K562 (cell line): ENCODE data around the gene TLR6. TPM values are rescaled to one million over a fixed set of nuclear protein-coding genes. Genes with fewer than 3 reads are reported as not detected.

Experiments
- ATAC-seq: fragments of 200-7000 bp; cut with Tn5 transposase; 3 replicates; pipeline ENCODE4 v1.9.1; 2020; ENCODE audit warnings: moderate library complexity
- BruUV-seq: library from RNA; stranded (reverse); fragments of 400-500 nt; replicated peaks from 2 replicates; lab custom pipeline; 2021; lab: Mats Ljungman, UMichigan
- CTCF ChIA-PET: fragments of 300-600 bp; formaldehyde crosslinking; extraction: SDS; loops from one replicate; lab custom pipeline; 2021; ENCODE audit warnings: low intra/inter-chr PET ratio; lab: Yijun Ruan, JAX
- POLR2A ChIA-PET: fragments of 300-600, 350-650 bp; sonication (Branson Sonifier 250); formaldehyde crosslinking; extraction: SDS; loops from one replicate; lab custom pipeline; 2021; ENCODE audit warnings: antibody characterized with exemption, inconsistent platforms; lab: Yijun Ruan, JAX
- DNase-seq, 4 experiments: peaks; one replicate each; pipeline versions ENCODE4 v3.0.0 to v3.0.0-alpha.2; 2011 to 2018; ENCODE audit warnings: low spot score in 3 of 4, mixed read lengths in 3 of 4; ENCODE audit errors: extremely low read depth in 1 of 4
- FAIRE-seq: peaks from 2 replicates; lab custom pipeline; 2011; peaks lifted over from hg19 to GRCh38; lab: Jason Lieb, UNC
- H2AFZ ChIP-seq: 2 replicates; pipeline ENCODE4 v1.6.0; 2011; ENCODE audit warnings: low read depth, low read length, control low read depth, inconsistent platforms
- H3K27ac ChIP-seq: fragments of 200-600 bp; 3 replicates; pipeline ENCODE4 v1.8.0; 2011; ENCODE audit warnings: low read depth, mild to moderate bottlenecking, control low read depth, inconsistent platforms, low read length, moderate library complexity, mixed read lengths; ENCODE audit errors: extremely low read depth
- H3K27me3 ChIP-seq, 2 experiments: fragments of 300-600 bp in 1 of 2; 2 replicates in 1 of 2; 3 replicates in 1 of 2; pipeline versions ENCODE4 v1.6.0 to v1.8.0; 2011; ENCODE audit warnings: inconsistent platforms in 2 of 2, low read length in 2 of 2, mild to moderate bottlenecking in 1 of 2, mixed read lengths in 1 of 2, moderate library complexity in 1 of 2; ENCODE audit not compliant: control insufficient read depth in 2 of 2, insufficient read depth in 2 of 2
- H3K36me3 ChIP-seq: fragments of 300-600 bp; 3 replicates; pipeline ENCODE4 v1.8.0; 2011; ENCODE audit warnings: mild to moderate bottlenecking, low read length, inconsistent platforms; ENCODE audit not compliant: control insufficient read depth, insufficient read depth
- H3K4me1 ChIP-seq, 2 experiments: fragments of 200-600 bp in 1 of 2; replicated peaks in 1 of 2; 2 replicates in 1 of 2; 3 replicates in 1 of 2; pipeline versions ENCODE4 v1.5.1 to v1.8.0; 2011; ENCODE audit warnings: inconsistent platforms in 2 of 2, low read length in 2 of 2, mild to moderate bottlenecking in 1 of 2, mixed read lengths in 1 of 2, moderate library complexity in 1 of 2; ENCODE audit not compliant: control insufficient read depth in 2 of 2, insufficient read depth in 2 of 2
- H3K4me2 ChIP-seq: 2 replicates; pipeline ENCODE4 v1.6.1; 2011; ENCODE audit warnings: low read length, control low read depth, inconsistent platforms, mixed read lengths; ENCODE audit not compliant: insufficient read depth
- H3K4me3 ChIP-seq: fragments of 200-600 bp; sonication (generic), shearing (Covaris generic); 2 replicates; pipeline ENCODE4 v1.5.1; 2016; ENCODE audit warnings: control low read depth, inconsistent platforms
- H3K79me2 ChIP-seq: fragments of 200-600 bp; 3 replicates; pipeline ENCODE4 v1.8.0; 2011; ENCODE audit warnings: low read length, inconsistent platforms; ENCODE audit not compliant: control insufficient read depth, insufficient read depth
- H3K9ac ChIP-seq, 2 experiments: 2 replicates each; pipeline versions ENCODE4 v1.6.0 to v1.6.1; 2011; ENCODE audit warnings: low read depth in 2 of 2, low read length in 2 of 2, control low read depth in 1 of 2, inconsistent platforms in 1 of 2, mild to moderate bottlenecking in 1 of 2, mixed read lengths in 1 of 2; ENCODE audit not compliant: insufficient read depth in 1 of 2
- H3K9me1 ChIP-seq: one replicate; pipeline ENCODE4 v1.6.0; 2011; ENCODE audit warnings: inconsistent platforms, mild to moderate bottlenecking, low read length, moderate library complexity; ENCODE audit not compliant: control insufficient read depth, insufficient read depth
- H3K9me3 ChIP-seq: replicated peaks from 2 replicates; pipeline ENCODE4 v1.5.1; 2011; ENCODE audit warnings: low read depth, low read length, inconsistent platforms; ENCODE audit not compliant: control insufficient read depth, insufficient read depth
- H4K20me1 ChIP-seq: replicated peaks from 2 replicates; pipeline ENCODE4 v1.6.1; 2011; ENCODE audit warnings: low read length, inconsistent platforms, mixed read lengths; ENCODE audit not compliant: control insufficient read depth, insufficient read depth
- CC2D1A ChIP-seq: fragments of 450-650 bp; IDR thresholded peaks from 2 replicates; pipeline ENCODE4 v1.6.1; 2017; ENCODE audit warnings: mild to moderate bottlenecking
- COPS2 ChIP-seq: fragments of 450-650 bp; conservative IDR thresholded peaks from 2 replicates; pipeline ENCODE4 v1.6.1; 2016; ENCODE audit warnings: mild to moderate bottlenecking, moderate library complexity
- HMG20A ChIP-seq: fragments of 450-650 bp; formaldehyde crosslinking; conservative IDR thresholded peaks from 2 replicates; pipeline ENCODE4 v1.4.0; 2020; ENCODE audit warnings: mild to moderate bottlenecking, mixed read lengths
- ILK ChIP-seq: fragments of 450-650 bp; IDR thresholded peaks from 2 replicates; pipeline ENCODE4 v1.6.1; 2016; ENCODE audit warnings: missing genetic modification characterization, low read depth, mild to moderate bottlenecking, missing compliant biosample characterization, moderate library complexity, borderline replicate concordance
- MECOM ChIP-seq: fragments of 250-450 bp; sonication (Bioruptor Pico); IDR thresholded peaks from 2 replicates; pipeline ENCODE4 v1.8.0; 2022; ENCODE audit warnings: inconsistent platforms
- ZNF282 ChIP-seq: sonication (generic); formaldehyde crosslinking; IDR thresholded peaks from 2 replicates; pipeline ENCODE4 v1.8.1; 2023; ENCODE audit warnings: missing genetic modification reagents
- ZNF76 ChIP-seq: fragments of 250-450 bp; sonication (Bioruptor Pico); IDR thresholded peaks from 2 replicates; pipeline ENCODE4 v1.4.0; 2020; ENCODE audit warnings: mild to moderate bottlenecking, moderate library complexity, borderline replicate concordance
- ZNF778 ChIP-seq: fragments of 450-650 bp; formaldehyde crosslinking; IDR thresholded peaks from 2 replicates; pipeline ENCODE4 v1.4.0; 2020; ENCODE audit warnings: mild to moderate bottlenecking, moderate library complexity
- WGBS: fragments of 100-300 bp; shearing (Covaris generic); methylation state at CpG from one replicate; pipeline ENCODE4 v1.1.6; 2016; ENCODE audit warnings: low coverage, mixed read lengths; ENCODE audit not compliant: insufficient coverage; ENCODE audit errors: missing lambda C conversion rate; 5-methylcytosine and 5-hydroxymethylcytosine counted together
- in situ Hi-C: fragments of 300-500 bp; cut with MboI; formaldehyde crosslinking; loops from 4 replicates; pipeline ENCODE4 v1.15.0; 2018; ENCODE audit warnings: inconsistent platforms, mixed read lengths
- intact Hi-C: fragments of 100-400 bp; cut with micrococcal nuclease; formaldehyde crosslinking; loops from 2 replicates; pipeline ENCODE4 v1.14.2; 2022
- polyA plus RNA-seq, 8 experiments: library from polyadenylated mRNA; depleted of rRNA in 4 of 8; stranded (reverse) in 5 of 8; unstranded in 3 of 8; fragments of >200 nt; fragmentation: Nextera tagmentation in 2 of 8; fragmentation: Illumina TruSeq in 1 of 8; extraction: Ambion mirVana in 2 of 8; extraction: Trizol in 1 of 8; gene quantifications; 2 replicates each; pipeline versions ENCODE4 v1.2.1 to v1.2.3, GENCODE V29; 2011 to 2014; ENCODE audit warnings: inconsistent platforms in 1 of 8, missing spikeins in 1 of 8
- total RNA-seq, 7 experiments: library from RNA; depleted of rRNA in 6 of 7; stranded (reverse); fragments of >200 nt in 6 of 7; fragmentation: Illumina TruSeq in 2 of 7; extraction: Trizol in 2 of 7; gene quantifications; 2 replicates each; pipeline versions ENCODE4 v1.2.1 to v1.2.3, GENCODE V29; 2011 to 2021; ENCODE audit warnings: low replicate concordance in 1 of 7
- TF ChIP-seq, protein P1 (sequence below): sonication (generic); formaldehyde crosslinking; IDR thresholded peaks from 2 replicates; pipeline ENCODE4 v1.8.0; 2022; ENCODE audit warnings: mild to moderate bottlenecking, missing genetic modification reagents
- TF ChIP-seq, protein P2 (sequence below): sonication (generic); formaldehyde crosslinking; IDR thresholded peaks from 2 replicates; pipeline ENCODE4 v1.8.0; 2022; ENCODE audit warnings: mild to moderate bottlenecking, missing genetic modification reagents

TLR6 gene
- total and polyA plus RNA-seq, 9 of the 15 experiments (the other 6 are each of a cell fraction or from before 2014, with no cell fraction given), result 0.08 to 1.9 (median 0.91) TPM

- Histone ChIP-seq H3K9ac (no peak overlapping the region), H3K27ac (no peak overlapping the region), H3K4me3 (no peak overlapping the region), H3K36me3 (no peaks in the 10 kb centered on the region), H2AFZ (no peak overlapping the region), H3K4me1 (no peaks in the 10 kb centered on the region), H3K4me2 (no peak overlapping the region), H3K9me1 (no peaks in the 10 kb centered on the region), H3K9me3 (no peaks in the 10 kb centered on the region), H3K27me3 (peaks cover 3 to 10% of the 10 kb centered on the region in 2 experiments; a peak in 3 of 5 replicates), H4K20me1 (no peaks in the 10 kb centered on the region), H3K79me2 (no peaks in the 10 kb centered on the region)
- 2% methylated on average over 3 of the region's 3 CpGs for WGBS
- DNase-seq (no peak), FAIRE-seq (no peak), ATAC-seq (no peak)
- intact Hi-C loops (no loop called here), in situ Hi-C loops (no loop called here)
- ChIA-PET POLR2A (interaction anchor here (0.6 kb wide), 1 partner anchor 799 kb away, joined by 3 read pairs; no protein-coding TSS in a partner anchor), CTCF (no interaction called here)
- BruUV-seq, result no TSS peak
- no peak for TF ChIP-seq ILK (tag)
- no peak for TF ChIP-seq COPS2
- no peak for TF ChIP-seq HMG20A
- no peak for TF ChIP-seq CC2D1A
- no peak for TF ChIP-seq ZNF282 (CRISPR knock-in tag)
- TF ChIP-seq MECOM (CRISPR knock-in tag), result no peak
- TF ChIP-seq, protein P1, sequence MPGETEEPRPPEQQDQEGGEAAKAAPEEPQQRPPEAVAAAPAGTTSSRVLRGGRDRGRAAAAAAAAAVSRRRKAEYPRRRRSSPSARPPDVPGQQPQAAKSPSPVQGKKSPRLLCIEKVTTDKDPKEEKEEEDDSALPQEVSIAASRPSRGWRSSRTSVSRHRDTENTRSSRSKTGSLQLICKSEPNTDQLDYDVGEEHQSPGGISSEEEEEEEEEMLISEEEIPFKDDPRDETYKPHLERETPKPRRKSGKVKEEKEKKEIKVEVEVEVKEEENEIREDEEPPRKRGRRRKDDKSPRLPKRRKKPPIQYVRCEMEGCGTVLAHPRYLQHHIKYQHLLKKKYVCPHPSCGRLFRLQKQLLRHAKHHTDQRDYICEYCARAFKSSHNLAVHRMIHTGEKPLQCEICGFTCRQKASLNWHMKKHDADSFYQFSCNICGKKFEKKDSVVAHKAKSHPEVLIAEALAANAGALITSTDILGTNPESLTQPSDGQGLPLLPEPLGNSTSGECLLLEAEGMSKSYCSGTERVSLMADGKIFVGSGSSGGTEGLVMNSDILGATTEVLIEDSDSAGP (CRISPR knock-in tag), result no peak
- TF ChIP-seq, protein P2, sequence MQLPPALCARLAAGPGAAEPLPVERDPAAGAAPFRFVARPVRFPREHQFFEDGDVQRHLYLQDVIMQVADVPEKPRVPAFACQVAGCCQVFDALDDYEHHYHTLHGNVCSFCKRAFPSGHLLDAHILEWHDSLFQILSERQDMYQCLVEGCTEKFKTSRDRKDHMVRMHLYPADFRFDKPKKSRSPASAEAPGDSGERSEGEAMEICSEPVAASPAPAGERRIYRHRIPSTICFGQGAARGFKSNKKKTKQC (CRISPR knock-in tag), result no peak
- no peak for TF ChIP-seq ZNF778 (CRISPR knock-in tag)
- no peak for TF ChIP-seq ZNF76
Observed at GRCh38 chr4:38795087-38795486, 61.5 kb downstream of the TLR6 start.
